GM19395 (cell line): ENCODE measurements around the gene LAMA5.

ENCODE experiments used
- ATAC-seq: cut with Tn5 transposase; IDR thresholded peaks from one replicate; pipeline ENCODE4 v1.9.1; 2021; ENCODE audit warnings: mild to moderate bottlenecking, moderate library complexity; ENCODE audit not compliant: unreplicated experiment

LAMA5 gene

DNA sequence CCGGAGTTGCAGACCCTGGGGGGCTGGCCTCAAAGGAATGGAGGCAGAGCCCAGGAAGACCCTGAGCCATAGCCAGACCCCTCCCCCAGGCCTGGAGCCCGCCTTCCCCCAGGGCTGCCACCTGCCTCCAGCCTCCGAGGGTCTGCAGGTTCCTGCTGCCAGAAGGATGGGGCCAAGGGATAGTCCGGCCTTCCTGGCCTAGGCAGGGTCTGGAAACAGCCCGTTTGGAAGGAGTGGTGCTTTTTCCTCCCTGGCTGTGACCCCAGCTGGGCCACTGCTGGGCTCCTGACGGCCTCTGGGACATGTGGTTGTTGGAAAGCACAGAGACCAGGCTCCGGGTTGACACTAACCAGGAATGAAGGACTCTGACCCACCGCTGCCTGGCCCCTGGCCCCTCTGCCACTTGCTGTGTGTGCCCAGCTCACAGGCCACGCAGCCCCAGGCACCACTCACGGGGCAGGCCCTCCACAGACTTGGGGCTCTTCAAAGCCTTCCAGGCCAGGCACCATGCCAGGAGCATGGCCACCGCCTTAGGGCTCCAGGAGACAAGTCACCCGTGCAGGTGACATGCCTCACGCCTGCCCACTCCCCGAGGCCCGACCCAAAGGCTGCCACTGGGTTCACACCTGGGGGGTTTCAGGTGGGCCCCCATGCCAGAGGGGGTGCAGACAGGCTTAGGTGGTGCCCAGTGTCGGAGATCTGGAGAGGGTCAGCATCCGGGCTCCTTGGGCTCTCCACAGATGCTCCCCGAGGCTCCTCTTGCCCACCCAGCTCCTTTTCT, 3.9 kb upstream of the LAMA5 start:
- ATAC-seq, result no peak

- no peak for ATAC-seq
Observed at GRCh38 chr20:62370115-62370806, 3.1 kb upstream of the LAMA5 start.

- ATAC-seq, result no peak
Observed at GRCh38 chr20:62369815-62370114, 2.7 kb upstream of the LAMA5 start.

DNA sequence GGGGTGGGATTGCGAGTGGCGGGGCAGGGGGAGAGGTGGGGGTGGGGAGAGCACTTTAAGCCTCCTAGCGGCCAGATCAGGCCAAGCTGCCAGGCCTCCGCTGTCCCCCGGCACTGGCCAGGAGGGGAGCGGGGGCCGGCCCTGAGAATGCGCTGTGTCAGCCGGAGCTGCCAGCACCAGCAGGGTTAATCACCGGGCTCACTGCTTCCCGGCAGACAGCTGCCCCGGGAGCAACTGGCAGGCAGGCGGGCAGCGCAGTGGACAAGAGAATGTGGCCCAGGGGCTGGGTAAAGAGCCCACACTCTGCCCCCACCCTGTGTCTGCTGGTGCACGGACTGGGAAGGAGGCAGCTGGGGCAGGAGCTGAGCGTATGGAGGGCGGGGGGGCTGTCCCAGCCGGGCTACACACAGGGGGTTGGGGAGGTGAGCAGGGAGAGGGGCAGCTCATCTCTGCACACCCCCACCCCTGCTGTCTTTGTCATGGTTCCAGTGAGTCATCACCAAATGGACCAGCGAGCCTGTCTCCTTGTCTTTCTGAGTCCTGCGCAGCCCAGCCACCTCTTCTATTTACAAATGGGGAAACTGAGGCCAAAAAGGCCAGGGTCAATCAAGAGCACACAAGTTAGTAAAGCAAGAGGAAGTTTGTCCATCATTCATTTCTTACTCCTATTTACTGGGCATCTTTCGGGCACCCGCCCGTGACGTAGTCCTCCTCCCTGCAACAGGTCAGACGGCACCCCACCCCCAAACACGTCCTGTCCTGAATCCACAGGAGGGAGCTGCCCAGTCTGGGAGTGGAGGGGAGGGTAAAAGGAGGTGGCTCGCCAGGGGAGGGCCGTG, 2.1 kb upstream of the LAMA5 start:
- ATAC-seq, result no peak

- no peak for ATAC-seq
Observed at GRCh38 chr20:62368392-62368975, 1.4 kb upstream of the LAMA5 start.

DNA sequence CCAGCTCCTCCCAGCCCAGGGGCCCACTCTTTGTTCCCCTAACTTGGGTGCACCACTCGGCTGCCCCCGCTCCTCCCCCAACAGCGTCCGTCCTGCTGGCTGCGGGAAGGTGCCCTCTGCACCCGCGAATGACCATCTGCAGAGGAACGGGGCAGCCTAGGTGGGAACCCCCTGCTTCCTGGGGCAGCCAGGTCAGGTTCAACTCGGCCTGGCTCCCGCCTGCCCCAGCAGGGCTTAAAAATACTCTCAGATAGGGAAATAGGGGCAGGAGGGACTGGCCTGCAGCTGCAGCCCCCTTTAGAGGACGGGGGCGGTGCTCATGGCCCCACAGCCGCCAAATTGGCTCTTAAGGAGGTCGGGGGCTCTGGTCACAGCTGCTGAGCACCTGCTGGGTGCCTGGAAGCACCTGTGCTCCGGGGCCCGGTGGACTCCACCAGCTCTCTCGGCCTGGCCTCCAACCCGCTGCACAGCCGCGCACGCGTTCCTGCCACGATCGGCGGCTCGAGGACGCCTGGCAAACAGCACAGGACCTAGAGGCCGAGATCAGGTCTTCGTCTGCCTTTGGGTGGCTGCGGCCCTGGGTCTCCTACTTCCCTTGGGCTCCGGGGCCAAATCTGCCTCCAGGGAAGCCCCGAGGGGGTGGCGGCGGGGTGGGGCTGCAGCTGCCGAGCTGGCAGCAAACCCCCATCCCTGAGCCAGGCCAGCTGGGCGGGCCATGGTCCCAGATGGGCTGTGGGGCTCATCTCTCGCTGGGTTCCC, 700 bp upstream of the LAMA5 start:
- ATAC-seq, result no peak

DNA sequence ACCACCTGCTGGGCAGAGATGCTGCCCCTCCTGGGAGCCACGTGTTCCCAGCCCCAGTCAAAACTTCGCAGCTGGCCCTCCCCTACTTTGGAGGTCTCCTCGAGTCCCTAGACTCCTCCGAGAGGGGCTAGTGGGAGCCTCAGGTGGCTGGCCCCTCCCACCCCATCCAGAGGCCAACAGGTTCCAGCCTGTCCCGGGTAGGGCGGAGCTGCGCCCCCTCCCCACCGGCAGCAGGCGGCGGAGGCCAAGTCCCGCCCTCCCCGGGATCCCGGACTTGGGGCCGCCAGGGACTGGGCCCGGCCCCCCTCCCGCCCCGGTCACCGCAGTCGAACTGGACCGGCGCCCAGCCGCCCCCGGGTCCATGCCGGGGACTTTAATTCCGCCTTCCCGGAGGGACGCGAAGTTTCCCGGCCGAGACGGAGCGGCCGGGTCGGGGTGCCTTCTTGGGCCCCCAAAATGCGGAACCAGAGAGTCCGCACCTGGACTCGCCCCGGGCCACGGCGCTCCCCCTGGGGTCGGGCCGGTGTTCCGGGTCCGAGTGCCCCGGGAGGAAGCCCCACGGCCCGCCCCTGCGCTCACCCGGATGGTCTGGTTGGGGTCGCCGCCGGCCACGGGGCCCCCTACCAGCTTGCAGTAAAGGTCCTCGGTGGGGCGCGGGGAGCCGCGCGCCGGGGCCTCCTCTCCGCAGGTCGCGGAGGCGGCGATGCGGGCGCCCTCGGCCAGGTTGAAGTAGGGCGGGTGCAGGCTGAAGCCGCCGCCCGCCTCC, 559 bp downstream of the LAMA5 start:
- no peak for ATAC-seq

DNA sequence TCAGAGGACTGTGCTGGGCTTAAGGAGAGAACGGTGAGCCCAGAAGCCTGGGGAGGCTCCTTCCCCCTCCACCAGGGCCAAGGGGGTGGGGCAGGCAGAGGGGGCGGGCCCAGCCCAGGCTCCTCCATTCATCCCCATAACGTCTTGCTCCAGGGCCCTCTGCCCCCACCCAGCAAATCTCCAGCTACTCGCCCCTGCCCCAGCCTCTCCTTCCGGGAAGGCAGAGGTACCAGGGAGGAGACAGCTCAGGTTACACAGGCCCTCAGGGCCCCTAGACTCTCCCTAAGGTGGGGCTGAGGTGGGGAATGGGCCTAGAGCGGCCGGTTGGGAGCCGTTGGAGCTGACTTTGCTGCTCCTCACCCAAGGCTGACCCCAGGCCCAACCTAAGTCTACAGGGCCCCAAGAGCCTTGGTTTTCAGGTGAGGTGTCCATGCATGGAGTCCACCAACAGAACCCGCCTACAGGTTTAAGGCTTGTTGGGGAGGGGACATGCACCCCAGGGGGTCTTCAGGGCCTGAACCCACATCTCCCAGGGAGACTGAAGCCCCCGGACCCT, 1.2 kb downstream of the LAMA5 start:
- no peak for ATAC-seq

DNA sequence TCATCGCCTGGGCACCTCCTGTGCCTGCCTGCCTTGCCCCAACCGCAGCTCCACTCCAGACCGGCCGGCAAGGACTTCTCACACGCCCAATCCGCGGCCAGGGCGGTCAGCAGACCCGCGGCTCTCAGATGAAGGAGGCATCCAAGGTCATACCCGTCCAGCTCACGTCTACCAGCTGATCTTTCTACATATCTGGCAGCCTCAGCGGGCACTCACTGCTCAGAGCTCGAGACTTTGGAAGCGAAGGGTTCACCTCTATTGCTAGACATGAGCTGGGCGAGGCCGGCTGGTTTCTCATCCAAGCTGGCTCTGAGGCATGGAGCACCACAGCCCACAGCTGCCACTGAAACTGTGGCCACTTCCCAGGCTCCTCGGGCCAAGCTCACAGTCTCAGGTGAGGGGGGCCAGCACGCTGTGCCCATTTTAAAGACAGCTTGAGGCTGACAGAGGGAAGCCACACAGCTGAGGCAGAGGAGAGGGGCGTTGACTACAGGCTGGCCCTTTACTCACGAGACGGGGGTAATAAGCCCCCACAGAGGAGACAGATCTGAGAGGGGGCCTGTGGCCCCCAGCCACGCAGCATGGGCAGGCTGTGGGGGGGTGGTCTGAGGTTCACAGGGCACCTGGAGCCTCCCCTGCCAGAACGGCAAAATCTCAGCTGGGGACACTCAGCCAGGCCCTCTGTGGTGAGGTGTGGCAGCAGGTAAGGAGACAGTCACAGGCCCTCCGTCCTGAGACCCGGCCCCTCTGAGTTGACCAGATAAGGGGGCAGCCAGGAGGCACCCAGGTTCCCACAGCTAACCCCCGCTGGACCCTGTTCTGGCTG, 2.0 kb downstream of the LAMA5 start:
- ATAC-seq, result no peak

DNA sequence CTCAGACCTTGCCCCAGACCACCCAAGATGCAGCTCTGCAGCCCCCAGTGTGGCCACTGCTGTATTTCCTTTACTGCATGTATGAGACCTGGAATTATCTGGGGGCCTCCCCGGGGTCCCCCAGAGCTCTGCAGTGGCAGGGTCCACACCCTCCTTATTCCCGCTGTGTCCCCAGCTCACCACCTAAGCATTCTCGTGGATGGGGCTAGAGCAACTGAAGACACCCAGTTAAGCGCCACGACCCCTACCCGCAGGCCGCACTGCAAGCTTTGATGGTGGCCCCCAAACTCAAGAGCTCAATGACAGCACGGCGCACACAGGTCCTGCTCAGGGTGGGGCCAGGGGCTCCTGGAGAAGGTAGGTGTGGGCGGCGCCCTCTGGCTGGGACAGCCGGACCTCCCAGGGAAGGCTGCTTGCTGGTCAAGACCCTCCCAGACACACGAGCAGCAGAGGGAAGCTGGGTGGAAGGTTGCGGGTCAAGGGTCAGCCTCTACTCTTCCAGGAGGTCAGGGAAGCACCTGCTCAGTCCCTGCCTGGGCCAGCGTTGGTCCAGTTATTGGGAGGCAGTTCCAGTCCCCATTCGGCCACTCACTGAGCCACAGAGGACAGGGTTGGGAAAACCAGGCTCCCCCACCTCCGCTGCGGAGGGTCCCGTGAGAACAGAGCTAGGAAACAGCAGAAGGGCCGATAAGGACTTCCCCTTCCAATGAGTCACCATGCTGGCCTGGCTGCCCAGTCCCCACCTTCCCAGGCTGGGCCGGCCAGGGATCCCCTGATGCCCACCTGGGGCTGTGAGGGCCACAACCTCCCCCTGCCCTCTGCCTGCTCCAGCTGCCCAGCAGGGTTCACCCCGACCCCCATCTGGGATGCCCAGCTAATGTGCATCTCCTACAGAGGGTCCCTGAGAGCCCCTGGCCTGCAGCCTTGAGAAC, 2.9 kb downstream of the LAMA5 start:
- no peak for ATAC-seq

- no peak for ATAC-seq
Observed at GRCh38 chr20:62362991-62363919, 3.9 kb downstream of the LAMA5 start.

DNA sequence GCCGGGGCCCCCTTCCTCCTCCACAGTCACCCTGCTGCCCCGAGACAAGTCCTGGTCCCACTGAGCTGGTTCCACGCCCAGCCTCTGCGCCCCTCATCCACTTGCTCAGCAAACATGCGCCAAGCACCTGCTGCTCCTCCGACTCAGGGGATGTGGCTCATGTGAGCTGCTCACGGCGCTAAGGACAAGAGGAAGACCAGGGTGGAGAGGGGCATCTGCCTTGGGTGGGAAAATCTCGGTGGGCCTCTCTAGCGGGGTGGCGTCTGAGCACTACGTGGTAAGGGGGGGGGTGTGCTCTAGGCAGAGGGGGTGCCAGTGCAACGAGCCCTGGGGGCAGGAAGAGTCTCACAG, 4.5 kb downstream of the LAMA5 start:
- no peak for ATAC-seq

DNA sequence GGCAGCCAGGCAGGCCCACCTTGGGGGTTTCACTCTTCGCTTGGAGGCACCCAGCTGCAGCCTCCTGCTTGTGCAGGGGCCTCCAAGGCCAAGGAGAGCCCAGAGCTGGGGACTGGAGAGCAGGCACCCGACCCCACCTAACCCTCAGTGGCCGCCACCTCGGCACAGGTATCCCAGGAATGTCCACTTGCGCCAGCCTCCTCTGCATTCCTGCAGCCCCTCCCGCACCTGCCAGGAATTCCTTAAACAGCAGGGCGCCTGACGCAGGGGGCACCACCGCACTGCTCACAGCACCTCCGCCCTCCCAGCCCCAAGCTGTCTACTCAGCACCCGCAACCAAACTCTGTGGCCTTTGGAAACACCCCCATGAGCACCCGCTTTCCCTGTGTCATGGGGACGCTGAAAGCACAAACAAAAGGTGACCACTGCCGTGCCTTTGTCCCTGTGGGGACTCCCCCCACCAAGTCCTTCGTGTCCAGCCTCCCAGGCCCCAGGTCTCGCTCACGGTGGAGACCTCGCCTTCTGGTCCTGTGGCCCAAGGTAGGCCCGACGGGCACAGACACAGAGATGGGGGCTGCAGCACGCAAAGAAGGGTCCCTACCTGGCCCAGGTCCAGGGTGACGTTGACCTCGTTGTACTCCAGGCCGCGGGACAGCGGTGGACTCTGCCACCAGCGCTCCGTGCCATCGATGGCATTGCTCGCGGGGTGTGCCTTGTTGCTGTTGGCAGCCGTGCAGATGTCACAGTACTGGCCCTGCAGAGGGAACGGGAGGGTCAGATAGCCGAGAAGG, 5.1 kb downstream of the LAMA5 start:
- ATAC-seq, result no peak

GRCh38 chr20:62360854-62361798, 6.0 kb downstream of the LAMA5 start:
- ATAC-seq, result no peak
